NCI-H2196 treated with DMSO at 0.1 percent for 48 hours (cell line): ENCODE results near the gene CCDC73.
"Not testable (repeated sequence)": the region's sequence is repeated elsewhere in the genome, so short reads cannot be mapped to it uniquely, and the experiment has no call there.

Experiments
- DNase-seq: peaks from one replicate; lab custom pipeline; 2025; ENCODE audit not compliant: unreplicated experiment; lab: John Stamatoyannopoulos, UW

CCDC73 gene

DNA sequence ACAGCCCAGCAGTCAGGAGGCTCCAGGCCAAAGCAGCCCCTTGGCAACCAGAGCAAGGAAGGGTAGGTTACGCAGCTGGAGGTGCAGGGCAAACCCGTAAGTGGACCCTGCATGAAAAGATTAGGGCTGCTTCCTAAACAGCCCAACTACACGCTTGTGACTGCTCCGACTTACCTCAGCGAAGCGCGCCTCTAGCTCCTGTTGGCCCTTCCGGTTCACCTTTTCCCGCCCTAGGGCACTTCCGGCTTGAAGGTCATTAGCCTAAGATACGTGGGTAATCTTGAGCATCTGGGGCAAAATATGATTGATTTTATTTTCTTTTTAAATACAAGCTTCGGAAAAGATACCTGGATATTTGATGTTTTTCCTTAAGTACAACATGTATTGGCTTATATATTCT lies at the start of gene CCDC73:
Gene CCDC73, minus strand, starts transcription at position 224 of the 400 bp plus-strand sequence. CDS start 34,419 bp downstream, outside the sequence.
- DNase-seq = no peak

DNA sequence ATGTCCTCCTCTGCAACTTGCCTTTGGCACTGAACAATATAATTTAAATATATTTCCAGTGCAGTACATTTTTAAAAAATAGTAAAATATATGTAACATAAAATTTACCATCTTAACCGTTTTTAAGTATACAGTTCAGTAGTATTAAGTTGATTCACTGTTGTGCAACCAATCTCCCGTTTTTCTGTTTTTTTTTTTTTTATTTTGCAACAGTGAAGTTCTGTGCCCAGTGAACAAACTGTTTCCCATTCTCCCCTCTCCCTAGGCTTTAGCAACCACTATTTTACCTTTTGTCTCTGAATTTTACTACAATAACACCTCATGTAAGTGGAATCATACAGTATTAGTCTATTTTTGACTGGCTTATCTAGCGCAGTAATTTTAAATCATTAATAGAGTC lies 49.1 kb upstream of the CCDC73 start:
- DNase-seq = no peak

DNA sequence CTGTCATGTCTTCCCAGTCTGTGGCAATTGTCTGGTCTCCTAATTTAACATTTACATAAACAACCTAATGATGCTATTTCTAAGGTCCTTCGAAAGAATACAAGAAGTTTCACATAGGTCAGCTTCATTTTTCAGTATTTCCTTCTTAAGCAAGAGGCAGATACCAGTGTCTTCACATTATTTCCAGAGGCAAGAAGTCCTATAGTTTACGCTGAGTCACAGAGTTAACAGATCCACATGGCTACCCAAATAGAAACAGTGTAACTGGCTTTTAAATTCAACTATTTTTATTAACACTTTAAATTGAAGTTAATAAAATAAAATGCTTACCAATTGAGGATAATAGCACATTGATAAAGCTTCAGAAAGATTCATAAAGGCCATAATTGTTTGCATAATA lies 46.1 kb upstream of the CCDC73 start:
- DNase-seq = no peak

DNA sequence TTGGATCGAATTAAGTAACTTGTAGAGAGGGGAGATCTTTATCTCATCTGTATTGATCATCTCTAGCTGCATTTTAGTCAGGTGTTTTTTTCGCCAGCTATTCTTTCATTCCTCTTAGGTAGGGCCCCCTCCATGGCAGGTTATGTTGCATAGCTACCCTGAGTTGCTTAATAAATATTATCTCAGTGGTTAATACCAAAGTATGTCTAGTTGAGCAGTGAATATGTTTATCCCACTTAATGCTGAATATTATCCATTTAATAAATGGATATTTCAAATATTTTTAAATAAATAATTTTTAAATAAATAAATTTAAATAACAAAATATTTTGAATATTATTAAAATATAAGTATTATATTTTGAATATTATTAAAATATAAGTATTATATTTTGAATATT lies 44.8 kb upstream of the CCDC73 start:
- no peak for DNase-seq

DNA sequence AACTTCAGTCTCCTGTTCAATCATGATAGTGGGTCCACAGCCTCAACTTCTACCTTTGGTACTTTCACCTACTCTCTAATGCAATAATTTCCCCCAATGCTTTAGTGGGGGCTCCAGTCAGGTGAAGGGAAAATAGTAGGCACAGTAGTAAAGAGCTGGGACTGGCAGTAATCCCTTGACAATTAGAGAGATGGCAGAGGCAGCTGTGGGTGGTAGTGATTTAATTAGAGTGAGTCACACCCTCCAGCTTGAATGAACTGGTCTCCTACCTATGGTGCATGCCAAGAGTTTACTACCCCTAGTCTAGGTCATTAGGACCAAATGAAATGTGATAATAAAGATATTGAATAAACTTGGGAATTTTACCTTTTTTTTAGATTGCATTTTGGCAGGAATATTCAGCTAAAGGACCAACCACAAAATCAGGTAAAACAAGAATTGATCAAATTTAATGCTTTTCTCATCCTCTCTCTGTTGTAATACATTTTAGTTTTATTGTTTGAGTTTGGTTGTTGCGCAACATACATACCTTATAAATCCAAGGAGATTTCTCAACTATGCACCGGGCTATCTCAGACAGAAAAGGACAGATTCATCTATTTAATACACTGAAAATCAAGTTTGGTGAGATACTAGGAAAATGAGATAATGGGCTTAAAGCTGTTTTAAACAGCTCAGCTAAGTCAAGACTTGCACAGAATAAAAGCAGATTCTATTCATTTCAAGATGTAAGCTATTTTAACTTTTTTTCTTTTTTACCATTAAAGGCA lies 44.2 kb upstream of the CCDC73 start:
- DNase-seq = no peak

DNA sequence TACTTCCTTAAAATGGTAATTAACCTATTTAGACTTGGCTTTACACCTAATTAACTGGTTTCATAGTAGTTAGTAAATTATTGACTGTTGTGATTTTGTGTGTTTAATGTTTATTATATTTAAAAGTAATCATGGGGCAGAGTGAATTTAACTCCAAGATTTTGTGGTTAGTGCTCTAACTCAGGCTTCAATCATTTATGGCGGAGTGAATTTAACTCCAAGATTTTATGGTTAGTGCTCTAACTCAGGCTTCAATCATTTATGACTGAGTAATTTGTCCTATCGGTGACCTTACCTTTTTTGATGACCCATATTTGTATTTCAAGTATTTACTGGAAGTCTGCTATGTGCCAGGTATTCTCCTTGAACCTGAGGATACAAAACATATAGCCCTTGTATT lies 42.5 kb upstream of the CCDC73 start:
- DNase-seq = no peak

DNA sequence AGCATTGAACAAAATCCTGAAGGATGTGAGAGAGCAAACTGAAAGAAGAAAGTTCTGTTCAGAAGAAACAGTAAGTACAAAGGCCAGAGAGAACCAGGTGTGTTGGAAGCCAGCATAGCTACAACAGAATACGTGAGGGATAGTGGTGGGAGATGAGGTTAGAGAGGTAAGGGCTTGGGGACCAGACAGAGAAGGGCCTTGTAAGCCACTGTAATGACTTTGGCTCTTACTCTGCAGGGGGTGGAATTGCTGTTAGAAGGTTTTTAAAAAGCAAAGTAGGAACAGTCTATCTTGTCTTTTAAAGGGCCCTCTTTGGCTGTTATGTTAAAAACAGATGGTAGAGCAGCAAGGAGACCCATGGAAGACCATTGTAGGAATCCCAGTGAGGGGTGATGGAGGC lies 39.5 kb upstream of the CCDC73 start:
- DNase-seq = no peak

DNA sequence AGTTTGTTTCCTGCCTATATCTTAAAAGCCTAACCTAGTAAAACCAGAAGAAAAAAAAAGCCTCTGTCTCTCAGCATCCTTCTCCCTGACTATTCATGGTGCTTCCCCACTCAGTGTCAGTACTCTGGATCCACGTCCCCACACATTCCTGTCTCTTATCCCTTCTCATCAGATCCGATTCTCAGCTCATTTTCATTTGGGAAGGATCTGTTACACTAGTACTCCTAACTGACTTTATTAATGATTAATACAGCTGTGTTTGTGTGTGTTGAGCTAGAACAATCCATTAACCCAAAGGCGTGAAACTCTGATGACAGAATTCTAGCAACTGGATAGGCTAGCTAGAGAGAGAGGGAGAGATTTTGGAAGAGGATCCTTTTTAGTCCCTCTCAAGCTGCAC lies 36.8 kb upstream of the CCDC73 start:
- DNase-seq = no peak

DNA sequence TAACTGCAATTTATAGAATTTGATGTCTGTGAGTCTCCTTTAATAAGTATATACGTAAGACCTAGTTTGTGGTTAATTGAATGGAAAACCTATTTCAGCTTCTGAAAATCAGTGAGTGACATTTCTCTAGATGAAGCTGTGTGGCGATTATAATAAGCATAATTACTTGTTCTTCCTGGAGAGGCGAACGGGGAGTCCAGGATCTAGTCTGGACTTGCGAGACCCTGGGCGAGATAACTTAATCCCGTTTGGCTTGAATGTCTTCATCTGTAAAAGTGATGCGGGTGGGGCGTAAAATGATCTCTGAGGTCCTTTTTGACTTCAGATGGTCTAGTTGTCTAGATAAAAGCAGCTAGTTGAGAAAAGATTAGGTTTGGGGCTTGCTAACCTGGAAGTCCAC lies 36.3 kb upstream of the CCDC73 start:
- DNase-seq = no peak

DNA sequence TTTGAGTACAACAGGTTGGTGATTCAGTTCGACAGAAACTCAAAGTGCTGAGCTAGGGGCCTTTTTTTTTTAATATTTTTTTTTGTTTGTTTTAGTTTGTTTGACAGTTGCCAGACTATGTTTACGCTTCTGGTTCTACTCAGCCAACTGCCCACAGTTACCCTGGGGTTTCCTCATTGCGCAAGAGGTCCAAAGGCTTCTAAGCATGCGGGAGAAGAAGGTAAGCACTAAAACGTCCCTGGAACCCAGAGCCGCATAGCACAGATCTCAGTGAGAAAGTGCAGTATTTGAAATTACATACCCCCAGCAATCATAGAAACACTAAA lies 35.9 kb upstream of the CCDC73 start:
- DNase-seq = no peak

DNA sequence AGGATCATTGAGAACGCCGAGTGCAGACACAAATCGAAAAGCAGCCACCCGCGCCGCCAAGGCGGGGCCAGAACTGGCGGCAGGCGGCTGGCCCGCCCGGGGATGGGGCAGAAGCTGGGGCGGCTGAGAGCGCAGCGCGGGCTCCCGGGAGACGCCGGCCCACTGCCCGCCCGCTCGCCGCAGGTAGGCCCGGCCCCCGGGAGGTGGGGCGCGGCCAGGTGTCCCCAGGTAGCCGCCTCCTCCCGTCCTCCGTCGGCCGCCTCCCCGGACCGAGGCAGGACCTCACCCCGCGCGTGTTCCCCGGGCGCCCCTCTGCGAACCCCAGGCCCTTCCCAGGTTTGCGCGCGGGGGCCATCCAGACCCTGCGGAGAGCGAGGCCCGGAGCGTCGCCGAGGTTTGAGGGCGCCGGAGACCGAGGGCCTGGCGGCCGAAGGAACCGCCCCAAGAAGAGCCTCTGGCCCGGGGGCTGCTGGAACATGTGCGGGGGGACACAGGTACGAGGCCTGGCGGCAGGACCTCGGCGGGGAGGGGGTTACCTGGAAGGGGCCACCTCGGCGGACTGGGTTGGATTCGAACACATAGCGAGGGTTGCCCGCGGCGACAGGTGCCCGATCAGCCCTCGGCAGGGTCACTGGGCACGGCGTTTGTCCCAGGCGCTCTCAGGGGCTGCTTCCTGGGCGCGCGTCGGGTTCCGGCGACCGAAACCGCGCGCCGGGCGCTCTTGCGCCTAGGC lies 35.4 kb upstream of the CCDC73 start, which contains the start of gene PRRG4:
Gene PRRG4, plus strand, starts transcription at position 248 of the 733 bp plus-strand sequence. CDS start 603 bp downstream, outside the sequence.
- DNase-seq = peak; percentile 37

DNA sequence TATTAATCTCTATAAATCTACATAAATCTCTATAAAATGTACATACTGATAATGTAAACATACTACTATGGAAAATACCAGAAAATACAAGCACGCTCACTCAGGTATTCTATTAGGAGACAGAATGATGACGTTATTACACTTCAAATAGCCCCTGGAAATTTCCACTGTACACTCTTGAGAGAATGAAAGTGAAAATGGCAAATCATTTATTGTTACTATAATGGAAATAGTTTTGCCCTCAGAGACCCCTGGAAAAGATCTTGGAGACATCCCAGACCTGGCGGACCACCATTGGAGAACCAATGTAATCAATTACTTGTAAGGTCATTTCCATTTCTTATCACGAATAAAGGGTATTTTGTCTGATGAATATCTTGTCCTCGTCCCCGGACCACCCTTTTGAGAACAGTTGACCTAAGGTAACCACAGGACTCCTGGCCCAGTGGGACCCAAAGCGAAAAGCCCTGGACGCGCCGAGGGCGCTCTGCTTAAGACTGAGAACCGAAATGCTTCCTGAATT lies 34.8 kb upstream of the CCDC73 start:
- no peak for DNase-seq

DNA sequence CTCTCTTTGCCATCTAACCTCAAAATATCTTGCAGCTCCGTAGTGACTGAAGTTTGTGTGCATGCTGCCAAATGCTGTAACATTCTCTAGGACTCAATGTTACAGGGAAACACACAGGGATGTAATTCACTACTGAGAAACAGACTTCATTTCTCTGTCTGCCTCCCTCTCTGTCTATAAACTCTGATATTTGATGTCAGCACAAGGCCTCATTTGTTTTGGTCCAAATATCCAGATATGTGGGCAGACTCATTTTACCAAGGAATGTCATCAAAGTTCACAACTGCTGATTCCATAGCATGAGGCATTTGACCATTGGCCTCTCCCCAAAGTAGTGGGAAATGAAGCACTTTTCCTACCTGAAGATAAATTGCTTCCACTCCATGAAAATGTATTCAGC lies 32.8 kb upstream of the CCDC73 start:
- no peak for DNase-seq

DNA sequence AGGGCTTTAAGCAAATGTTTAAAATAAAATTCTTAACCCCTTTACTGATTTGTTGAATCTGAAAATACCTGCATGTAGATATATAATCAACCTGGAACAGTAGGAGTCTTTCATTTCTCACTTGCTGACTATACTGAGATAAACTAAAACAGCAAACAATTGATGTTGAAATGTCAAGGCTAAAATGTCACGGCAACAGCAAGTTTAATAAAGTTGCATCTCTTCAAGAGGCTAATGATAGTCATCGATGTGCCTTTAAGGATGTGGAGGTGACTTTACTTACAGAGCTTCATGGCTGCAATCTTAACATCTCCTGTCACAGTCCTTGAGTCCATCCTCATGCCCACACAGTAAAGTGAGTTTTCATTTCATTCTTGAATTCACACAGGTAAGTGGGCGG lies 31.7 kb upstream of the CCDC73 start:
- no peak for DNase-seq

DNA sequence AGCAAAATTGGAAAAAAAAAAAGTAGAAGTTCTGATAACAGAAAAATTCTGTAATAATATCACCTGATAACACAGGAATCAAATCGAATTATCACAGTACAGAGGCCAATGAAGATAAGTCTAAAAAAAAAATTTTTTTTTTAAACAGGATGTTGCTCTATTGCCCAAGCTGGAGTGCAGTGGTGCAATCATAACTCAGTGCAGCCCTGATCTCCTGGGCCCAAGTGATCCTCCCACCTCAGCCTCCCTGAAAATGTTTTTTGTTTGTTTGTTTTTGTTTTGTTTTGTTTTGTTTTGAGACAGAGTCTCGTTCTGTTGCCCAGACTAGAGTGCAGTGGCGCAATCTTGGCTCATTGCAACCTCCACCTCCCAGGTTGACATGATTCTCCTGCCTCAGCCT lies 29.2 kb upstream of the CCDC73 start:
- not testable (repeated sequence) for DNase-seq

DNA sequence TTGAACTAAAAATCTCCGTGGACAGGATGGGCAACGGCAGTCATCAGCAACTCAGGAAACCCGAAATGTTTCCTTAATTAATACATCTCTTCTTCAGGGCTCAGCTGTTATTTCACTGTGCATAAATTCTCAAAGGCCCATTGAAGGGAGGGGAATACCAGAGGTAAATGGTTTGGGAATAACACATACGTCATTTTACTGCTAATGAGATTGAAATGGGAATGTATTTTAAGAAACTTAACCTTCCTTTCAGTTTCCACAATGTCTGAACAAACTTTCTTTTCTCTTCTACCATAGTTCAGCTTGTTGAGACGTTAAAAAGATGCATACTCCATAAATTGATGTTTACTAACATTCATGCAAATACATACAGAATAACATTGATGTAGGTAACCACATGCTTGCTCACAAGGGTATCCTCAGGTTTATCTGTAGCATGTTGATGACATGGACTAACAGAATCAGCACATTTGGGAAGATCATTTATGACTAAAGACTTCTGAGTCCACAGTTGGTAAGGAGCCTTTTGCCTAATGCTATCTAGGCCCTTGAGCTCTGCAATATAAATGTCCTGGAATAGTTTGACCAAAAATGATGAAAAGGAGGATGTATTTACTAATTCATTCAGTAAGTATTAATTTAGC lies 27.6 kb upstream of the CCDC73 start:
- DNase-seq = no peak

DNA sequence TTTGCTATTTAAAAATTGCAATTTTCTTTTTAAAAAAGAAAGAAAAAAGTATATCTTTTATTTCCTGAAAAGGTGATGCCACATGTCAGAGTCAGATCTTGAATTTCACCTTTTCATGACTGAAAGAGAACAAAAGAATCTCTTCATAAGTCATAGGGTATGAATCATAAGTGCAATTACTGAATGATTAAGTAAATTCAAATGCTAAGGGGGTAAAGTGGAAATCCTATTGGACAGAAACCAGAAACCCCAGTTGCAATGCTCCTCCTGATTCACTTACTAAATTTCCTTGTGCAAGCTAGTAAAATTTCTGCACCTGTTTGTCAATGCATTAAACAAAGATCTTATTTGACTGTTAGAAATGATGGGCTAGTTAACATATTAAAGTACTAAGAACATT lies 27.1 kb upstream of the CCDC73 start:
- DNase-seq = no peak

DNA sequence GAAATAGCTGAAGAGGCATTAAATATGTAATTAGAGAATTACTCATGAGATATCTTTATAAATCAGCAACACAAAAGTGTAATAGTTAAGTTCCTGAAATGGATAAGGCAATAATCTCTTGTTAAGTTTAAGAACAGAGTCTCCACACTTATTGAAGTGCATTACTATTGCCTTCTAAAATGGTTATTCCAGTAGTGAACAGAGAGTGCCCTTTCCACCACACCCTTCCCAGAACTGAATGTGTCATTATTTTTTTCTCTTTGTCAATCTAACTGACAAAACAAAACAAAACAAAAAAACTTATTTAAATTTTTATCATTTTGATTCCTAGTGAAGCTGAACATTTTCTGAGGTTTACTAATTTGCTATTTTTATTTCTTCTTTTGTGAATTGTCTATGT lies 26.0 kb upstream of the CCDC73 start:
- DNase-seq = no peak

DNA sequence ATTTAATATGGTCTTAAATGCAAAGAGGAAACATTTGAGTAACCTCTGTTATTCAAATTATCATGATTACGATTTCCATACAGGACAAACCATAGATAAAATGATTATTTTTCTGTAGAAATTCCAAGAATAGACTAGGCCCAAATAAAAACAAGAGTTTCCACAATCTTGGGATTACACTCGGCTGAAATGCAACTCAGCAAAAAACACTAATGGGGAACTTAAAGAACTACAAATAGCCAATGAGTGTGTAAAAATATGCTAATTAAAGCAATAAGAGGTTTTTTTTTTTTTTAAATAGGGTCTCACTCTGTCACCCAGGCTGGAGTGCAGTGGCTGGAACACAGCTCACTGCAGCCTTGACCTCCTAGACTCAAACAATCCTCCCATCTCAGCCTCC lies 24.7 kb upstream of the CCDC73 start:
- no peak for DNase-seq

DNA sequence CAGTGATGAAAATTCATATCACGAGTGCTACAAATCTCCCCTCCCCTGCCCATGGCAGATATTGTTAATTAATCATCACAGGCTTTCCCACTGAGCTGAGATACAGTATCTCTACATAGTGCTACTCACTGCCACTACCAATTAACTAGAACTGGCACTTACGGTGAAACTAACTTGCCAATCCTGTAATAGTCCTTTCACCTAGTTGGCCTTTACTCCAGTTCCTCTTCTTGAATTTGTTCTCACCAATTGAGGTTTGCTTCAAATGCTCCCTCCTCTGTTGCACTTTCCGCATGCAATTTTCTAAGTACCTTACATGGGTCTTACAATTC lies 23.4 kb upstream of the CCDC73 start:
- DNase-seq = no peak

DNA sequence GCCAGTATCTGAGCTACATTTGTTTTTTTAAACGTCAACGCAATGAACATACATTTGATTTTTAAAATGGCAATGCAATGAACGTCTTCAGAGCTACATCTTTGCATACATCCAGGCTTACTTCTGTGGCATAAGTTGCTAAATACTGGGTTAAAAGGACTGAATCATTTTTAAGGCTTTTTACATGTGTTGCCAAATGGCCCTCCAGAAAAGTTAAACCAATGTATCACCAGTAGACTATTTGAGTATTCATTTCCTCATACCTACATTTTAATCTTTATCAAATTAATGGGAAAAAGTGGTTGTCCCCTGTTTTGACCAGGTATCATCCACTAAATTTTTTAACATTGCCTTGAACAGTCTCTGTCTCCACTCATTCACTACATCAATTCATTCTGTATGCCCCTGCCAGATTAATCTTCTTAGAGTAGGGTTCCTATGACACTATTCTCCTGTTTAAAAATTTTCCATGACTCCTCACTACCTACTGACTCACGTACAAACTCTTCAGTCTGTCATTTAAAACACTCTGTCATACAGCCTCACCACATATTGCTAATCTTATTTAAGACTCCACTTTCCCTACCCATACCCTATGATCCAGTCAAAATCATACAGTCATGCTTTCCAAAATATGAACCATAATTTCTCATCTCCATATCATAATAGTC lies 22.9 kb upstream of the CCDC73 start:
- DNase-seq = no peak

DNA sequence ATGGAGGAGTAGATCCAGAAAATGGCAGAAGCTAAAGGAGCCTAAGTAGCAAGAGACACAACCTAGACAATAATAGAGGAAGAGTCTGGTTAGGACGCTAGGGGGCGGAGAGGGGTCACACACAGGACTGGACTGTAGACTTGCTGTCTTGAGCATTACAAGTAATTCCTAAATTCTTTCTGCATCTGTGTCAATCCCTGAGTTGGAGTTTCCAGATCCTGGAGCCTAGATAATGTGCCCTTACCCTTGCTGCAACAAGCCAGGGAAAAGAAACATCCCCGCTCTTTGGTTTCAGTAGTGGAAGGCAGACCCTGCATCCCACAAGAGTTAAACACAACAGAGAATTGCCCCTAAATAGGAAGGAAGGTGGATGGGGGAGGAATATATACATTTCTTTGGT lies 14.9 kb upstream of the CCDC73 start:
- peak; percentile 41 for DNase-seq
